Measurements from ENCODE around the gene ARHGAP42. TPM values are rescaled to one million over a fixed set of nuclear protein-coding genes. Genes with fewer than 3 reads are reported as not detected.

ARHGAP42 gene
- total RNA-seq, 2 experiments from 2014 or later: 0.05 to 0.10 TPM

- no peak overlapping the region for H3K27ac Mint-ChIP-seq
- H3K36me3 Mint-ChIP-seq (ENCODE audit: low read depth): no peaks in the 10 kb centered on the region
- POLR2A ChIA-PET: no interaction called here
- no peak for DNase-seq
- CTCF ChIA-PET: no interaction called here
- H3K4me1 Mint-ChIP-seq: no peaks in the 10 kb centered on the region
- H3K4me3 Mint-ChIP-seq: no peak overlapping the region
- H3K27me3 Mint-ChIP-seq: no peaks in the 10 kb centered on the region
- H3K9me3 Mint-ChIP-seq: no peaks in the 10 kb centered on the region
Observed at GRCh38 chr11:100761841-100762240, 74.8 kb downstream of the ARHGAP42 start.

GRCh38 chr11:100766764-100767163 lies 79.7 kb downstream of the ARHGAP42 start:
- ChIA-PET POLR2A (no interaction called here), CTCF (no interaction called here)
- H3K9me3 Mint-ChIP-seq: no peaks in the 10 kb centered on the region
- no peaks in the 10 kb centered on the region for H3K36me3 Mint-ChIP-seq (ENCODE audit: low read depth)
- H3K4me1 Mint-ChIP-seq: no peaks in the 10 kb centered on the region
- no peaks in the 10 kb centered on the region for H3K27me3 Mint-ChIP-seq
- DNase-seq: no peak
- no peak overlapping the region for H3K27ac Mint-ChIP-seq
- no peak overlapping the region for H3K4me3 Mint-ChIP-seq

- Mint-ChIP-seq H3K27me3 (no peaks in the 10 kb centered on the region), H3K36me3 (ENCODE audit: low read depth) (no peaks in the 10 kb centered on the region)
Observed at GRCh38 chr11:100769165-100769564, 82.1 kb downstream of the ARHGAP42 start.

GRCh38 chr11:100769617-100770016 lies 82.5 kb downstream of the ARHGAP42 start:
- DNase-seq: no peak
- H3K27me3 Mint-ChIP-seq: no peaks in the 10 kb centered on the region
- CTCF ChIA-PET: no interaction called here
- no peak overlapping the region for H3K4me3 Mint-ChIP-seq
- no peaks in the 10 kb centered on the region for H3K4me1 Mint-ChIP-seq
- no peak overlapping the region for H3K27ac Mint-ChIP-seq
- POLR2A ChIA-PET: no interaction called here
- no peaks in the 10 kb centered on the region for H3K9me3 Mint-ChIP-seq
- H3K36me3 Mint-ChIP-seq (ENCODE audit: low read depth): no peaks in the 10 kb centered on the region

More at GRCh38 chr11:100769165-100769564, 82.1 kb downstream of the ARHGAP42 start:
- no peak for DNase-seq
- H3K4me1 Mint-ChIP-seq: no peaks in the 10 kb centered on the region
- H3K27ac Mint-ChIP-seq: no peak overlapping the region
- ChIA-PET POLR2A (no interaction called here), CTCF (no interaction called here)
- no peak overlapping the region for H3K4me3 Mint-ChIP-seq
- H3K9me3 Mint-ChIP-seq: no peaks in the 10 kb centered on the region

GRCh38 chr11:100774132-100774531 lies 87.0 kb downstream of the ARHGAP42 start:
- no peaks in the 10 kb centered on the region for H3K27me3 Mint-ChIP-seq
- H3K4me3 Mint-ChIP-seq: no peak overlapping the region
- no peaks in the 10 kb centered on the region for H3K4me1 Mint-ChIP-seq
- no peak for DNase-seq
- H3K9me3 Mint-ChIP-seq: no peaks in the 10 kb centered on the region
- H3K27ac Mint-ChIP-seq: no peak overlapping the region
- ChIA-PET POLR2A (no interaction called here), CTCF (no interaction called here)
- no peaks in the 10 kb centered on the region for H3K36me3 Mint-ChIP-seq (ENCODE audit: low read depth)

- Mint-ChIP-seq H3K27ac (no peak overlapping the region), H3K4me3 (no peak overlapping the region), H3K27me3 (no peaks in the 10 kb centered on the region), H3K9me3 (no peaks in the 10 kb centered on the region), H3K36me3 (ENCODE audit: low read depth) (no peaks in the 10 kb centered on the region), H3K4me1 (no peaks in the 10 kb centered on the region)
- CTCF ChIA-PET: no interaction called here
- DNase-seq: no peak
- POLR2A ChIA-PET: no interaction called here
Observed at GRCh38 chr11:100774859-100775258, 87.8 kb downstream of the ARHGAP42 start.

- POLR2A ChIA-PET: no interaction called here
- H3K27ac Mint-ChIP-seq: no peak overlapping the region
- no peaks in the 10 kb centered on the region for H3K4me1 Mint-ChIP-seq
- CTCF ChIA-PET: no interaction called here
- H3K9me3 Mint-ChIP-seq: no peaks in the 10 kb centered on the region
- no peaks in the 10 kb centered on the region for H3K27me3 Mint-ChIP-seq
- H3K36me3 Mint-ChIP-seq (ENCODE audit: low read depth): no peaks in the 10 kb centered on the region
- H3K4me3 Mint-ChIP-seq: no peak overlapping the region
- no peak for DNase-seq
Observed at GRCh38 chr11:100776212-100776896, 89.3 kb downstream of the ARHGAP42 start.

- no peak for DNase-seq
- H3K36me3 Mint-ChIP-seq (ENCODE audit: low read depth): no peaks in the 10 kb centered on the region
- H3K9me3 Mint-ChIP-seq: no peaks in the 10 kb centered on the region
- ChIA-PET POLR2A (no interaction called here), CTCF (interaction anchor here (0.6 kb wide), 1 partner anchor 49 kb away, joined by 3 read pairs; no protein-coding TSS in a partner anchor)
- H3K4me1 Mint-ChIP-seq: no peaks in the 10 kb centered on the region
- no peaks in the 10 kb centered on the region for H3K27me3 Mint-ChIP-seq
- H3K27ac Mint-ChIP-seq: no peak overlapping the region
- H3K4me3 Mint-ChIP-seq: no peak overlapping the region
Observed at GRCh38 chr11:100777103-100777502, 90.0 kb downstream of the ARHGAP42 start.

GRCh38 chr11:100777736-100778135 lies 90.6 kb downstream of the ARHGAP42 start:
- H3K27me3 Mint-ChIP-seq: no peaks in the 10 kb centered on the region
- no peak overlapping the region for H3K27ac Mint-ChIP-seq
- H3K36me3 Mint-ChIP-seq (ENCODE audit: low read depth): no peaks in the 10 kb centered on the region
- ChIA-PET CTCF (no interaction called here), POLR2A (no interaction called here)
- no peak overlapping the region for H3K4me3 Mint-ChIP-seq
- no peaks in the 10 kb centered on the region for H3K9me3 Mint-ChIP-seq
- no peaks in the 10 kb centered on the region for H3K4me1 Mint-ChIP-seq
- DNase-seq: no peak

- Mint-ChIP-seq H3K4me3 (no peak overlapping the region), H3K36me3 (ENCODE audit: low read depth) (no peaks in the 10 kb centered on the region), H3K9me3 (no peaks in the 10 kb centered on the region), H3K27ac (no peak overlapping the region), H3K27me3 (no peaks in the 10 kb centered on the region), H3K4me1 (no peaks in the 10 kb centered on the region)
- ChIA-PET POLR2A (no interaction called here), CTCF (interaction anchor here (0.7 kb wide), 1 partner anchor 79 kb away, joined by 6 read pairs; no protein-coding TSS in a partner anchor)
- DNase-seq: no peak
Observed at GRCh38 chr11:100778166-100778785, 91.2 kb downstream of the ARHGAP42 start.

GRCh38 chr11:100780470-100780869 lies 93.4 kb downstream of the ARHGAP42 start:
- Mint-ChIP-seq H3K4me3 (no peak overlapping the region), H3K27ac (no peak overlapping the region), H3K36me3 (ENCODE audit: low read depth) (no peaks in the 10 kb centered on the region), H3K27me3 (no peaks in the 10 kb centered on the region), H3K4me1 (no peaks in the 10 kb centered on the region), H3K9me3 (no peaks in the 10 kb centered on the region)
- ChIA-PET CTCF (no interaction called here), POLR2A (no interaction called here)
- no peak for DNase-seq

- ChIA-PET POLR2A (no interaction called here), CTCF (no interaction called here)
- Mint-ChIP-seq H3K27ac (no peak overlapping the region), H3K36me3 (ENCODE audit: low read depth) (no peaks in the 10 kb centered on the region), H3K4me1 (no peaks in the 10 kb centered on the region), H3K4me3 (no peak overlapping the region), H3K27me3 (no peaks in the 10 kb centered on the region), H3K9me3 (no peaks in the 10 kb centered on the region)
- DNase-seq: no peak
Observed at GRCh38 chr11:100785148-100785983, 98.3 kb downstream of the ARHGAP42 start.

- Mint-ChIP-seq H3K4me3 (no peak overlapping the region), H3K27ac (no peak overlapping the region), H3K27me3 (no peaks in the 10 kb centered on the region), H3K9me3 (no peaks in the 10 kb centered on the region), H3K4me1 (no peaks in the 10 kb centered on the region), H3K36me3 (ENCODE audit: low read depth) (no peaks in the 10 kb centered on the region)
- ChIA-PET POLR2A (no interaction called here), CTCF (no interaction called here)
- no peak for DNase-seq
Observed at GRCh38 chr11:100788561-100789295, 101.6 kb downstream of the ARHGAP42 start.
